ENCODE data around the gene SP140L. TPM values are rescaled to one million over a fixed set of nuclear protein-coding genes. Genes with fewer than 3 reads are reported as not detected.

Gene SP140L
- total RNA-seq, 2 donors from 2014 or later = 18.6 to 23.4 TPM

DNA sequence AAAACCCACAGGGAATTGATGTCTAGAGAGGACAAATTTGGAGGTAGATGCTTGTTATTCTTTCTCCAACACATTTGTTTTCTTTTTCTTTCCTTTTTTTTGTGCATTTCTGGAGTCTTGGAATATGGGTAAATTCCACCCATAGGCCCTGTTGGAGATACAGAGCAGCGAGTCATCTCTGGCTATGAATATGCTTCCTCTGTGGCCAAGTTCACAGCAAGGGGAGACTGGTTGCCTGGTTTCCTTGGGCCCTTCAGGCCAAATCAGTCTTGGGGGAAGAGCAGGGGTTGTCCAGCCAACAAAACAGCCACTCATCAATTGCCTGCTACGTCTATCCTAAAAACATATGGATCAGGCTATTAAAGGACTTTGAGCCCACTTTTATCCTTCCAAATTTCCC lies 116.5 kb downstream of the SP140L start:
- intact Hi-C loops (cut with DNase I, micrococcal nuclease) = no loop called here
- DNase-seq = no peak
- ATAC-seq = no peak

DNA sequence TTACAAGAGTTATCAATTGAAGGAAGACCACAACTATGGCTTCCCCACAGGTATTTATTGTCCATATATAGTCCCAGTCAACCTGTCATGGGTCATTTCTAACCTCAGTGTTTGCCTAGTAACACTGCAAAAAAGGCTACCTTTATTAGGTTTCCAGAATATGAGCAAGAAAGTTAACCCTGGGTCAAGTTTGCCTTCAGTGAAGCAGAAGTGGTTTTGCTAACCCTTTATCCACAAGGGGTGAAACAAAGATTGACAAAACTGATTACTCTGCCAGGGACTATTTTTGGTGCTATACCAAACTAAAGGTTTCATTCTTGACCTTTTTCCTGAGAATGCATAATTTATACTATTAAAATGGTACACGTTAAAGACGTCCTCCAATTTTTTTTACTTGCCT lies 117.8 kb downstream of the SP140L start:
- DNase-seq (no peak), ATAC-seq (no peak)
- intact Hi-C loops (cut with DNase I, micrococcal nuclease) = no loop called here

DNA sequence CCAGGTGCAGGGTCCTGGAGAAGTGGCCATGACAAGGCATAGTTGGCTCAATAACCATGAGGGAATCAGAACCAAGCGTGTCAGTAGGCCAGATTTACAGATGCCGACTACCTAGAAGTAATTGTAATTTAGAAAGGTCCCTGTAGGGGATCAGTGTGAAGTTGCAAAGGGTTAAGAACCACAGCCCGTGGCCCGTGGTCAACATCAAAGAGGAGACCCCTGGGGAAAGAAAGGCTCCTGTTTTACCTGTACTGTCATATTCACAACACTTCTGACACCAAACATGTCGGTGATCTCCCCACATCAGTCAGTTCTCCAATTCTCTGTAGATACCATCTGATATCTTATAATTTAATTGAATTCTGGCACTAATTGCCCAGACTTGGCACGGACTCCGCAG lies 120.0 kb downstream of the SP140L start:
- ATAC-seq = no peak
- intact Hi-C loops (cut with DNase I, micrococcal nuclease) = no loop called here

DNA sequence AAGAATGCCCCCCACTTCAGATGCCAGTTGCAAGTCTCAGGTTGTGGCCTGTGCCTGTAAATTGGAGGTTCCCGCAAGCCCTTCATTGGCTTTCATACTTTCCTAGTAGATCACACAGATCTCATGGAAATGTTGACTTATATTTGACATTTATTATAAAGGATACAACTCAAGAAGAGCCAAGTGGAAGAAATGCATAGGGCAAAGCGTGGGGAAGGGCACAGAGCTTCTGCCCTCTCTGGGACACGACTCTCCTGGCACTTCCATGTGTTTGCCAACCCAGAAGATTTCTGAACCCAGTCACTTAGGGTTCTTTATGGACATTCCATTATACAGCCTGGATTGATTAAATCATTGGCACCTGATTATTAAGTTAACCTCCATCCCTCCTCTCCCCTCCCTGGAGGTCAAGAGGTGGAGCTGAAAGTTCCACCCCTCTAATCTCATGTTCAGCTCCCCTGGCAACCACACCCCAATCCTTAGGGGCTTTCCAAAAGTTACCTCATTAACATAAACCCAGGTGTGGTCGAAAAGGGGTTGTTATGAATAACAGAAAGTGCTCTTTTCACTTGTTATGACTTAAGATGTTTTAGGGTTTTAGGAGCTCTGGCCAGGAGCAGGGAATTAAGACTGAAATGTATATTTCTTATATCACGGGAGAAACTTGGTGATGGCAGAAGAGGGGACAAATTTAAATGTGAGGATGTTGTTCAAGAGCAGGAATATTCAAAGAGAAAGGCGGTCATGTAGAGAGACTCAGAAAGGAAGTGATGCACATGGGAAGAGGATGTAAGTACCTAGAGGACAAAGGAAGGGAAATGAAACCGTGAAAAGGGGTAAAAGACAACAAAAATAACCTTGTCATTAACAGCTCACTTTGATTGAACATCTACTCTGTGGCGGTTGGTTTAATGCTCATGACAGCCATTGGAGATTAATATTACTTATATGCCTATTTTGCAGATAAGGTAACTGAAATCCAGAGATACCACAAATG lies 120.8 kb downstream of the SP140L start:
- no peak for ATAC-seq
- DNase-seq = no peak
- intact Hi-C loops (cut with DNase I, micrococcal nuclease) = no loop called here

More for the DNA sequence above, 120.0 kb downstream of the SP140L start:
- no peak for DNase-seq

DNA sequence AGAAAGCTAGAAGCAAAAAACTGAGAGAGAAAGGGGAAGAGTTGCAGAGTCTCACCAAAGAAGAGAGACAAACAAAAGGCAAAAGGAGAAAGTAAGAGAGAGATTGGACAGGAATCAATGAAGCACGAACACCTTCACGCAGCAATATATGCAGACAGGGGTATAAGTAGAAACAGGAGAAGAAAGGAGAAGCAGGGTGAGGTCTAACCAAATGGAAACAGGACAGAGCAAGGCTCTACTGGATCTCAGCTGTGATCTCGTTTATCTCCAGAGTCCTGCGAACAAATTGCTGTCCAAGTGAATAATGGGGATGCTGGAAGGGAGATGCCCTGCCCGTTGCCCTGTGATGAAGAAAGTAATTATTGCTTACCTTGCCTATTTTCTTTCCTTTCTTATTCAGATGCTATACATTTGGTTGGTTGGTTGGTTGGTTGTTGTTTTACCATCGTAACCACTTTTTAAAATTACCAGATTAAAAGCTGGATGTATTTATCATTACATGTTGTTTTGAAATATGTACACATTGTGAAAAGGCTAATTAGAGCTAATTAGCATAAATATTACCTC lies 123.0 kb downstream of the SP140L start:
- DNase-seq (no peak), ATAC-seq (no peak)

DNA sequence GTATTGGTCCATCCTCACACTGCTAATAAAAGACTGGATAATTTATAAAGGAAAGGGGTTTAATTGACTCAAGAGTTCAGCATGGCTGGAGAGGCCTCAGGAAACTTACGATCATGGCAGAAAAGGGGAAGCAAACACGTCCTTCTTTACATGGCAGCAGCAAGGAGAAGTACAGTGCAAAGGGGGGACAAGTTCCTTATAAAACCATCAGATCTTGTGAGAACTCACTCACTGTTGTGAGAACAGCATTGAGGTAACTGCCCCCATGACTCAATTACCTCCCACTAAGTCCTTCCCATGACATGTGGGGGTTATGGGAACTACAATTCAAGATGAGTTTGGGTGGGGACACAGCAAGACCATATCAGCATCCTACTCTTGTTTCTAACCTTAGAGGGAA lies 126.0 kb downstream of the SP140L start:
- DNase-seq (no peak), ATAC-seq (no peak)
- intact Hi-C loops (cut with DNase I, micrococcal nuclease) = no loop called here

More for the DNA sequence above, 123.0 kb downstream of the SP140L start:
- intact Hi-C loops (cut with DNase I, micrococcal nuclease) = no loop called here

Other genes starting within 250 kb of the SP140L start
- 10 to 100 TPM; 16.2 to 21.5 TPM for gene SP110, start 107.2 kb upstream of the SP140L start, total RNA-seq
- gene SP140, start 101.5 kb upstream of the SP140L start, total RNA-seq = 1 to 10 TPM; 1.1 to 2.6 TPM
- gene SP100, start 89.0 kb downstream of the SP140L start, total RNA-seq = 10 to 100 TPM; 65.5 to 69.3 TPM

Measured in left colon (tissue), 2 donors.